Endodermal cell (in vitro differentiated cells): ENCODE measurements around the gene ZBTB4. TPM values are rescaled to one million over a fixed set of nuclear protein-coding genes. Genes with fewer than 3 reads are reported as not detected.

Experiments
- DNase-seq: peaks from one replicate; pipeline ENCODE4 v3.0.0-alpha.2; 2017
- H3K27ac ChIP-seq: 2 replicates; pipeline ENCODE4 v1.5.1; 2013; ENCODE audit warnings: mild to moderate bottlenecking, low read depth, low read length, moderate library complexity
- H3K27me3 ChIP-seq: 2 replicates; pipeline ENCODE4 v1.6.1; 2013; ENCODE audit warnings: mild to moderate bottlenecking, low read length, moderate library complexity; ENCODE audit not compliant: insufficient read depth, control insufficient read depth, poor library complexity, severe bottlenecking
- H3K36me3 ChIP-seq: 2 replicates; pipeline ENCODE4 v1.7.0; 2013; ENCODE audit warnings: mild to moderate bottlenecking, low read length, moderate library complexity; ENCODE audit not compliant: control insufficient read depth, insufficient read depth
- H3K4me1 ChIP-seq: one replicate; pipeline ENCODE4 v1.7.0; 2013; ENCODE audit warnings: low read length; ENCODE audit not compliant: control insufficient read depth, insufficient read depth
- H3K4me3 ChIP-seq: 2 replicates; pipeline ENCODE4 v1.5.1; 2013; ENCODE audit warnings: mild to moderate bottlenecking, low read length, moderate library complexity
- H3K9ac ChIP-seq: 2 replicates; pipeline ENCODE4 v1.6.1; 2013; ENCODE audit warnings: mild to moderate bottlenecking, low read length, moderate library complexity; ENCODE audit not compliant: poor library complexity, severe bottlenecking; ENCODE audit errors: extremely low read depth
- H3K9me3 ChIP-seq: 2 replicates; pipeline ENCODE4 v1.6.1; 2013; ENCODE audit warnings: mild to moderate bottlenecking, low read length, moderate library complexity; ENCODE audit not compliant: control insufficient read depth
- H3K27ac Mint-ChIP-seq: 2 replicates; pipeline ENCODE4 v1.8.0; 2020; ENCODE audit warnings: mixed read lengths
- H3K27me3 Mint-ChIP-seq: 2 replicates; pipeline ENCODE4 v1.8.0; 2021; ENCODE audit warnings: mild to moderate bottlenecking, mixed read lengths; ENCODE audit not compliant: insufficient read depth
- H3K36me3 Mint-ChIP-seq: 2 replicates; pipeline ENCODE4 v1.8.0; 2020; ENCODE audit warnings: low read depth, mixed read lengths
- H3K4me1 Mint-ChIP-seq: 2 replicates; pipeline ENCODE4 v1.8.0; 2020; ENCODE audit warnings: mixed read lengths
- H3K4me3 Mint-ChIP-seq: 2 replicates; pipeline ENCODE4 v1.8.0; 2020; ENCODE audit warnings: mild to moderate bottlenecking, moderate library complexity, mixed read lengths
- H3K9me3 Mint-ChIP-seq: 2 replicates; pipeline ENCODE4 v1.8.0; 2020; ENCODE audit warnings: mild to moderate bottlenecking, mixed read lengths
- WGBS, 2 experiments: methylation state at CpG; one replicate each; pipeline versions ENCODE4 v1.1.5 to v1.1.7; 2013; ENCODE audit warnings: missing lambda C conversion rate in 2 of 2, mixed read lengths in 1 of 2; ENCODE audit not compliant: insufficient coverage in 1 of 2, insufficient read length in 1 of 2; 5-methylcytosine and 5-hydroxymethylcytosine counted together
- total RNA-seq, 2 donors: library from RNA; stranded (reverse); fragmentation: NEBNext Ultra II Directional in 1 of 2; extraction: Animal tissue kit (Norgen Biotek cat#: 25700) in 1 of 2; gene quantifications; 2 replicates in 1 of 2; 3 replicates in 1 of 2; pipeline ENCODE4 v1.2.1, GENCODE V29; 2021
- TF ChIP-seq, protein P1 (sequence below): fragments of 200-600 bp; sonication (generic); conservative IDR thresholded peaks from 2 replicates; pipeline ENCODE4 v1.5.0; 2021; ENCODE audit warnings: antibody characterized with exemption, mild to moderate bottlenecking

The ZBTB4 gene
- total RNA-seq, 2 donors from 2014 or later: 18.8 to 25.5 TPM

DNA sequence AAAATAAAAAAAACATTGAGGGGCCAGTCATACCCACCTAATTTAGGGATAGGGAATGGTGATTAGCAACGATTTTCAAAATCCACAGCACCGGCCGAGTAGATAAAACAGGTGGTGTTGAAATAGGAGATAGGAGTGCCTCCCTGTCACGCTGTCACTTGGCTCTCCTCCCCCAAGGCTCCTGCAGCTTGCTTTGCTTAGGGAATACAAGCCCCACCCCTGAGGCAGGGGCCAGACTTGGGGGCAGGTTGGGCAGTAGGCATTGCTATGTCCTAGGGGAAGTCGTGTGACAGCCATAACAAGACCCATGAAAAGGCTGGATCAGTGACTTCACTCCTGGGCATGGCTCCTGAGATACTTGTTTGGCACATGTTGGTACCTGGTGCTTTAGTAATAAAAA is 30.5 kb upstream of the ZBTB4 start:
- DNase-seq: no peak
- Mint-ChIP-seq H3K4me3 (no peak overlapping the region), H3K36me3 (peaks cover 80% of the 10 kb centered on the region), H3K27ac (no peak overlapping the region), H3K27me3 (no peaks in the 10 kb centered on the region), H3K9me3 (no peaks in the 10 kb centered on the region), H3K4me1 (no peaks in the 10 kb centered on the region)
- 94 to 100% methylated on average over 5 of the region's 5 CpGs for WGBS, 2 experiments
- Histone ChIP-seq H3K4me3 (no peak overlapping the region), H3K4me1 (no peaks in the 10 kb centered on the region), H3K27me3 (no peaks in the 10 kb centered on the region), H3K27ac (no peak overlapping the region), H3K9ac (no peak overlapping the region), H3K36me3 (peaks cover 87% of the 10 kb centered on the region), H3K9me3 (no peaks in the 10 kb centered on the region)
- TF ChIP-seq, protein P1, sequence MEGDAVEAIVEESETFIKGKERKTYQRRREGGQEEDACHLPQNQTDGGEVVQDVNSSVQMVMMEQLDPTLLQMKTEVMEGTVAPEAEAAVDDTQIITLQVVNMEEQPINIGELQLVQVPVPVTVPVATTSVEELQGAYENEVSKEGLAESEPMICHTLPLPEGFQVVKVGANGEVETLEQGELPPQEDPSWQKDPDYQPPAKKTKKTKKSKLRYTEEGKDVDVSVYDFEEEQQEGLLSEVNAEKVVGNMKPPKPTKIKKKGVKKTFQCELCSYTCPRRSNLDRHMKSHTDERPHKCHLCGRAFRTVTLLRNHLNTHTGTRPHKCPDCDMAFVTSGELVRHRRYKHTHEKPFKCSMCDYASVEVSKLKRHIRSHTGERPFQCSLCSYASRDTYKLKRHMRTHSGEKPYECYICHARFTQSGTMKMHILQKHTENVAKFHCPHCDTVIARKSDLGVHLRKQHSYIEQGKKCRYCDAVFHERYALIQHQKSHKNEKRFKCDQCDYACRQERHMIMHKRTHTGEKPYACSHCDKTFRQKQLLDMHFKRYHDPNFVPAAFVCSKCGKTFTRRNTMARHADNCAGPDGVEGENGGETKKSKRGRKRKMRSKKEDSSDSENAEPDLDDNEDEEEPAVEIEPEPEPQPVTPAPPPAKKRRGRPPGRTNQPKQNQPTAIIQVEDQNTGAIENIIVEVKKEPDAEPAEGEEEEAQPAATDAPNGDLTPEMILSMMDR: no peak

DNA sequence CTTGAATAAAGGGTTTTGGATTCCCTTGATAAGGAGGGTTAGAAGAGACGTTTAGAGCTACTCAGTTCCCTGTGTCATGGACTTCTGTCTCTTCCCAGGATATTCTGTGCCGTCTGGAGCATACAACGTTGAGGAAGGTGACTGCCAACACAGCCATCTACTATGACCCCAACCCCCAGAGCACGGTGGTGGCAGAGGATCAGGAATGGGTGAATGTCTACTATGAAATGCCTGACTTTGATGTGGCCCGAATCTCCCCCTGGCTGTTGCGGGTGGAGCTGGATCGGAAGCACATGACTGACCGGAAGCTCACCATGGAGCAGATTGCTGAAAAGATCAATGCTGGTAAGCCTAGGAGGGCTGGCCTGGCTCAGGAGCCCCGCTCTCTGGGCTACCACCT is 29.4 kb upstream of the ZBTB4 start:
- no peaks in the 10 kb centered on the region for H3K9me3 ChIP-seq
- H3K9ac ChIP-seq: no peak overlapping the region
- TF ChIP-seq, protein P1: no peak
- no peak for DNase-seq
- Mint-ChIP-seq H3K4me3 (no peak overlapping the region), H3K27ac (peak overlapping the region; percentile 58), H3K9me3 (no peaks in the 10 kb centered on the region), H3K36me3 (peaks cover 87% of the 10 kb centered on the region), H3K4me1 (no peaks in the 10 kb centered on the region), H3K27me3 (no peaks in the 10 kb centered on the region)
- 94 to 98% methylated on average over 8 to 9 of the region's 9 CpGs for WGBS, 2 experiments
- no peak overlapping the region for H3K4me3 ChIP-seq
- H3K27ac ChIP-seq: no peak overlapping the region
- H3K36me3 ChIP-seq: peaks cover 87% of the 10 kb centered on the region
- H3K27me3 ChIP-seq: no peaks in the 10 kb centered on the region
- H3K4me1 ChIP-seq: no peaks in the 10 kb centered on the region

DNA sequence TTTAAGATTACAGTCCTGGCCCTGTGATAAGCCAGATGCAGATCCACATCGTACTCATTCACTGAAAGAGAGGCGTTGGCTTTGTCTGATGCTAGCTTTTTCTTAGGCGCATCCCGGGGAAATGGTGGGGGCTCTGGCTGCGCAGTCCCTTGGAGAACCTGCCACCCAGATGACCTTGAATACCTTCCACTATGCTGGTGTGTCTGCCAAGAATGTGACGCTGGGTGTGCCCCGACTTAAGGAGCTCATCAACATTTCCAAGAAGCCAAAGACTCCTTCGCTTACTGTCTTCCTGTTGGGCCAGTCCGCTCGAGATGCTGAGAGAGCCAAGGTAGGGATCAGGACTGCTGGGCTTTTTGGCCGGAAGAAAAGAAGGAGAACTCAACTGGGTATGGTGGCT is 28.7 kb upstream of the ZBTB4 start:
- Mint-ChIP-seq H3K27ac (peak overlapping the region; percentile 52), H3K4me3 (no peak overlapping the region), H3K36me3 (peaks cover 90% of the 10 kb centered on the region), H3K4me1 (no peaks in the 10 kb centered on the region), H3K27me3 (no peaks in the 10 kb centered on the region), H3K9me3 (no peaks in the 10 kb centered on the region)
- Histone ChIP-seq H3K27ac (no peak overlapping the region), H3K27me3 (no peaks in the 10 kb centered on the region), H3K4me1 (no peaks in the 10 kb centered on the region), H3K4me3 (no peak overlapping the region), H3K9me3 (no peaks in the 10 kb centered on the region), H3K36me3 (peaks cover 87% of the 10 kb centered on the region), H3K9ac (no peak overlapping the region)
- TF ChIP-seq, protein P1: no peak
- no peak for DNase-seq
- WGBS, 2 experiments: 87 to 90% methylated on average over 11 of the region's 11 CpGs
